ENCODE results near the gene TMEM235. TPM values are rescaled to one million over a fixed set of nuclear protein-coding genes. Genes with fewer than 3 reads are reported as not detected.
"Not testable (repeated sequence)": the region's sequence is repeated elsewhere in the genome, so short reads cannot be mapped to it uniquely, and the experiment has no call there.

TMEM235 gene
- total RNA-seq, 4 donors from 2014 or later = not detected

DNA sequence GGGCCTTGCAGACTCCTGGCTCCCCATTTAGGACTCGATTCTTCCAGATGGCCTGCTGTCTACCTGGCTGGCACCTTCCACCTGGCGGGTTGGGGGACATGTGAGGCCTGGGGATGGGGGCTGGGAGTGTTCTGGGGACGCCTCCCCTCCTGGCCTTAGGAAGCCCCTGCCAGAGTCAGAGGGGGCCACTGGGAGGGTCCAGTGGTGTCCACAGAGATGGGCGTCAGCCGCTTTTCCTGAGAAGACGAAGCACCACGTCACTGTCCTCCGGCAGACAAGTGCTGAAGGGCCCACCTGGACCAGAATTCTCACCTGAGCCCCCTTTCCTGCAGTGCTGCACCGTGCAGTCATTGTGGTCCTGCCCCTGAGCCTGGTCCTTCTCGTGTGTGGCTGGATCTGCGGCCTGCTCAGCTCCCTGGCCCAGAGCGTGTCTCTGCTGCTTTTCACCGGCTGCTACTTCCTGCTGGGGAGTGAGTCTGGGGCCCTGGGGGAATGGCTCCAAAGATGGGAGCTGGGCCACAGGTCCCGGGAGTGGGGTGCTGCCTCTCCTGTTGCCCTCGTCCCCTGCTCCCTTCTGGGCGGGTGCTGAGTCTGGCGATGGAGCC is 2.9 kb downstream of the TMEM235 start:
- no peak for DNase-seq
- Histone ChIP-seq H3K4me3 (replicated peaks in 1 of 3) (no peak overlapping the region), H3K9me3 (no peaks in the 10 kb centered on the region), H3K4me1 (no peaks in the 10 kb centered on the region), H3K36me3 (no peaks in the 10 kb centered on the region), H3K27me3 (no peaks in the 10 kb centered on the region), H3K27ac (peak overlapping the region in 1 of 3 donors; percentile 6)
- 89 to 91% methylated on average over 6 to 12 of the region's 17 CpGs for WGBS, 2 donors
- intact Hi-C loops (cut with DNase I) = no loop called here
- no peak for TF ChIP-seq POLR2A (IDR thresholded peaks at IDR 0.05)
- TF ChIP-seq, protein P1, sequence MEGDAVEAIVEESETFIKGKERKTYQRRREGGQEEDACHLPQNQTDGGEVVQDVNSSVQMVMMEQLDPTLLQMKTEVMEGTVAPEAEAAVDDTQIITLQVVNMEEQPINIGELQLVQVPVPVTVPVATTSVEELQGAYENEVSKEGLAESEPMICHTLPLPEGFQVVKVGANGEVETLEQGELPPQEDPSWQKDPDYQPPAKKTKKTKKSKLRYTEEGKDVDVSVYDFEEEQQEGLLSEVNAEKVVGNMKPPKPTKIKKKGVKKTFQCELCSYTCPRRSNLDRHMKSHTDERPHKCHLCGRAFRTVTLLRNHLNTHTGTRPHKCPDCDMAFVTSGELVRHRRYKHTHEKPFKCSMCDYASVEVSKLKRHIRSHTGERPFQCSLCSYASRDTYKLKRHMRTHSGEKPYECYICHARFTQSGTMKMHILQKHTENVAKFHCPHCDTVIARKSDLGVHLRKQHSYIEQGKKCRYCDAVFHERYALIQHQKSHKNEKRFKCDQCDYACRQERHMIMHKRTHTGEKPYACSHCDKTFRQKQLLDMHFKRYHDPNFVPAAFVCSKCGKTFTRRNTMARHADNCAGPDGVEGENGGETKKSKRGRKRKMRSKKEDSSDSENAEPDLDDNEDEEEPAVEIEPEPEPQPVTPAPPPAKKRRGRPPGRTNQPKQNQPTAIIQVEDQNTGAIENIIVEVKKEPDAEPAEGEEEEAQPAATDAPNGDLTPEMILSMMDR (IDR thresholded peaks at IDR 0.05) = no peak

DNA sequence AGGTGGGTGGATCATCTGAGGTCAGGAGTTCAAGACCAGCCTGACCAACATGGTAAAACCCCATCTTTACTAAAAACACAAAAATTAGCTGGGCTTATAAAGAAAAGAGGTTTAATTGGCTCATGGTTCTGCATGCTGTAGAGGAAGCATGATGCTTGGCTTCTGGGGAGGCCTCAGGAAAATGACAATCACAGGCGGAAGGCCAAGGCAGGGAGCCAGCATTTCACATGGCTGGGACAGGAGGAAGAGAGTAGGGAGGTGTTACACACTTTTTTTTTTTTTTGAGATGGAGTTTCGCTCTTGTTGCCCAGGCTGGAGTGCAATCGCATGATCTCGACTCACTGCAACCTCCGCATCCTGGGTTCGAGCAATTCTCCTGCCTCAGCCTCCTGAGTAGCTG is 3.6 kb downstream of the TMEM235 start:
- H3K27ac ChIP-seq = peak overlapping the region in 1 of 3 donors; percentile 6
- WGBS, 2 donors = 80 to 89% methylated on average over 6 of the region's 6 CpGs

DNA sequence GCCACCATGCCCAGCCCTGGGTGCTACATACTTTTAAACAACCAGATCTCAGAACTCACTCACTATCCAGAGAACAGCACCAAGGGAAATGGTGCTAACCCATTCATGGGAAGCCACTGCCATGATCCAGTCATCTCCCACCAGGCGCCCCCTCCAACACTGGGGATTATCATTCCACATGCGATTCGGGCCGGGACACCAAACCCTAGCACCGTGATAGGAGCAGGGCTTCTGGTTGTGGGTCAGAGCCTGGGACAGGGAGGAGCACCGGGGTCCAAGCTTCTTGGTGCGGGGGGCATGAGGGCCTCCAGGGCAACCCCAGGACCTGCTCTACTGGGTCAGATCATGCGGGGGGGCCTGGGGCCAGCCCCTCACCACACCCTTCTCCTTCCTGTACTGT is 4.5 kb downstream of the TMEM235 start:
- Histone ChIP-seq H3K4me3 (replicated peaks in 1 of 3) (no peak overlapping the region), H3K36me3 (no peaks in the 10 kb centered on the region), H3K9me3 (no peaks in the 10 kb centered on the region), H3K4me1 (no peaks in the 10 kb centered on the region), H3K27ac (no peak overlapping the region), H3K27me3 (no peaks in the 10 kb centered on the region)
- 83 to 100% methylated on average over 1 to 4 of the region's 8 CpGs for WGBS, 2 donors
- intact Hi-C loops (cut with DNase I) = no loop called here
- no peak for DNase-seq
- TF ChIP-seq, protein P1 (IDR thresholded peaks at IDR 0.05) = no peak
- TF ChIP-seq POLR2A (IDR thresholded peaks at IDR 0.05) = no peak

More for the DNA sequence above, 3.6 kb downstream of the TMEM235 start:
- H3K9me3 ChIP-seq; H3K36me3 ChIP-seq; H3K4me3 ChIP-seq (replicated peaks in 1 of 3); H3K4me1 ChIP-seq; intact Hi-C loops (cut with DNase I); H3K27me3 ChIP-seq: not testable (repeated sequence)
- DNase-seq = peak in 1 of 2 donors; percentile 20

DNA sequence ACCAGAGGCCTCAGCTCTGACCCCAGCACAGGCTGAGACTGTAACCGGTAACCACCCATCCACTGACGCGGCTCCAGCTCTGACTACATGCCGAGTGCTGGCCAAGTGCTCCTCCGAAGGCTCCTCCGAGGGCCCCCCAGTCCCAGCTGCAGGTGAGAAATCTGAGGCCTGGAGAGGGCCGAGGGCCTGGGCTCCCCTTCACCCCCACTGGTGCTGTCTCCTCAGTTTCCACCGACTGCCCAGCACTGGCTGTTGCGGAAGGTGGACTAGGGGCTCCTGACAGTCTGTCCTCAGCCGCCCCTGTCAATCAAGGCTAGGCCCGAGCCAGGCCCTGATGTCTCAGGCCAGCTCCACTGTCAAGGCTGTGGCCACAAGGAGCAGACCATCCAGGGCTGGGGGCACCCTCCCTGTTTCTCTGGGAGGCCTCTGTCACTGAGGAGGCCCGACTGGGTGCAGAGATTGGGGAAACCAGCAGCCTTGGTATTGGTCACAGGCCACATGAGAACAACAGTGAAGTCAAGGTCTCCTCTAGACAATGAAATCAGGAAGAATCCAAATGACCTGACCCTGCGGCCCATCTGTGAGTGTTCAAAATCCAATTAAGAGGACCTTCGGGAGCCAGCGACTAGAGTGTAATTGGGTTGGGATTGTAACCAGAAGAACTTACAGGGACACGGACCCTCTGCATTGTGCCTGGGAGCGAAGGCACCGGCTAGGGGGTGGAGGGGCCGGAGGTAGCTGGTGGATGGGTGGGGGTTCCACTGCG is 5.1 kb downstream of the TMEM235 start:
- DNase-seq = no peak
- no peaks in the 10 kb centered on the region for H3K9me3 ChIP-seq
- H3K4me3 ChIP-seq (replicated peaks in 1 of 3) = no peak overlapping the region
- 91 to 95% methylated on average over 19 to 20 of the region's 20 CpGs for WGBS, 2 donors
- TF ChIP-seq POLR2A (IDR thresholded peaks at IDR 0.05) = no peak
- TF ChIP-seq, protein P1 (IDR thresholded peaks at IDR 0.05) = no peak
- intact Hi-C loops (cut with DNase I) = no loop called here
- no peaks in the 10 kb centered on the region for H3K36me3 ChIP-seq
- H3K27me3 ChIP-seq = no peaks in the 10 kb centered on the region
- no peak overlapping the region for H3K27ac ChIP-seq
- H3K4me1 ChIP-seq = no peaks in the 10 kb centered on the region

DNA sequence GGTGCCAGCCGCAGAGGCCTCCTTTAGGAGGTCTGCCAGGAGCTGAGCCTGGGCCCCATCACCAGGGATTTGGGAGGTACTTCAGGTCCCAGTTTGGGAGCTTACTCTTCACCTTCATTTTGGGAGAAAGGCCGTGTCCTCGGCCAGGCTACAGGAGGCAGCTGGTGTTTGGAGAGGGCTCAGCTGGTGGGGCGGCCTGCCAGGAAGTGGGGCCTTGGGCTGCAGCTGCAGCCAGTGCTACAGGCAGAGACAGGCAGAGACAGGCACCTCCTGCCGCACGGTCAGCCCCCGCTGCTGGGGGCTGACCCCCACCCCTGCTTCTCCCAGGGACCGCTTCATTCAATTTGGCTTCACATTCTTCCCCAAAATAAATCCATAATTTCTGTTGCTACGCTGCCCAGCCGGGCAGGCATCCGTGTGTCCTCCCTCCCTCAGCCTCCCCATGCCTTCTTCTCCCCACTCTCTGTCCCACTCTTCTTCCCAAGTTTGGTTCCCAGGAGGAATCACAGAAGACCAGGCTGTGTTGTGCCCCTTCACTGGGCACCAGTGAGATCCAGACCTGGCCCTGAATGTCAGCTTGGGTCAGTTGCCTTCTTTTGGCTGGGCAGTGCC is 6.1 kb downstream of the TMEM235 start:
- Histone ChIP-seq H3K4me1 (no peaks in the 10 kb centered on the region), H3K36me3 (no peaks in the 10 kb centered on the region), H3K27ac (no peak overlapping the region), H3K4me3 (replicated peaks in 1 of 3) (no peak overlapping the region), H3K9me3 (no peaks in the 10 kb centered on the region), H3K27me3 (no peaks in the 10 kb centered on the region)
- TF ChIP-seq, protein P1 (IDR thresholded peaks at IDR 0.05) = no peak
- TF ChIP-seq POLR2A (IDR thresholded peaks at IDR 0.05) = no peak
- intact Hi-C loops (cut with DNase I) = no loop called here
- 79% methylated on average over 8 to 10 of the region's 11 CpGs for WGBS, 2 donors
- no peak for DNase-seq
